ENCODE results near the gene LTF.

- no peak for TF ChIP-seq CTCF (IDR thresholded peaks at IDR 0.05)
- no peak for TF ChIP-seq EP300 (IDR thresholded peaks at IDR 0.05; ENCODE audit: low read depth)
- no peak for TF ChIP-seq POLR2AphosphoS5 (IDR thresholded peaks at IDR 0.05)
- TF ChIP-seq POLR2A (IDR thresholded peaks at IDR 0.05), result no peak
Measured at GRCh38 chr3:46399557-46399956, 65.1 kb downstream of the LTF start.
